BLaER1 (cell line): ENCODE results near the gene ATL2.
A peak's percentile ranks its signal among the peaks of the same experiment; 100 is the strongest.
"Not testable (repeated sequence)": the region's sequence is repeated elsewhere in the genome, so short reads cannot be mapped to it uniquely, and the experiment has no call there.

ENCODE experiments used
- H3K27ac ChIP-seq: shearing (Covaris generic); formaldehyde crosslinking; 2 replicates; pipeline ENCODE4 v1.8.1; 2022
- H3K27me3 ChIP-seq: shearing (Covaris generic); formaldehyde crosslinking; 2 replicates; pipeline ENCODE4 v1.8.1; 2022
- H3K36me3 ChIP-seq: shearing (Covaris generic); formaldehyde crosslinking; 2 replicates; pipeline ENCODE4 v1.8.1; 2022
- H3K4me1 ChIP-seq: shearing (Covaris generic); formaldehyde crosslinking; 2 replicates; pipeline ENCODE4 v1.8.1; 2022
- H3K4me2 ChIP-seq: shearing (Covaris generic); formaldehyde crosslinking; 2 replicates; pipeline ENCODE4 v1.8.1; 2022
- H3K4me3 ChIP-seq: shearing (Covaris generic); formaldehyde crosslinking; 2 replicates; pipeline ENCODE4 v1.8.1; 2022
- H3K9ac ChIP-seq: shearing (Covaris generic); formaldehyde crosslinking; 2 replicates; pipeline ENCODE4 v1.8.1; 2022
- H3K9me3 ChIP-seq: shearing (Covaris generic); formaldehyde crosslinking; 2 replicates; pipeline ENCODE4 v1.8.1; 2022
- H4K20me1 ChIP-seq: shearing (Covaris generic); formaldehyde crosslinking; 2 replicates; pipeline ENCODE4 v1.8.1; 2022
- Cebpa-rat ChIP-seq: shearing (Covaris generic); IDR thresholded peaks from 2 replicates; pipeline ENCODE4 v1.8.1; 2022

ATL2 gene

GRCh38 chr2:38377050-38377828, at the start of gene ATL2:
ATL2 (minus strand) TSS chr2:38377273; CDS start chr2:38377260, 13 bp downstream.
- H3K36me3 ChIP-seq, result no peaks in the 10 kb centered on the region
- H3K27ac ChIP-seq, result peak within 1 kb of the TSS; percentile 98
- peak within 1 kb of the TSS; percentile 85 for H3K4me2 ChIP-seq
- H3K9ac ChIP-seq, result peak within 1 kb of the TSS; percentile 98
- peak within 1 kb of the TSS; percentile 94 for H3K4me3 ChIP-seq
- peaks cover 55% of the 10 kb centered on the region for H3K4me1 ChIP-seq
- TF ChIP-seq Cebpa-rat, result no peak
- H4K20me1 ChIP-seq, result peaks cover 47% of the 10 kb centered on the region
- no peaks in the 10 kb centered on the region for H3K27me3 ChIP-seq
- no peaks in the 10 kb centered on the region for H3K9me3 ChIP-seq

GRCh38 chr2:38423763-38424162, 46.7 kb upstream of the ATL2 start:
- Histone ChIP-seq H3K9me3 (no peaks in the 10 kb centered on the region), H3K4me3 (no peak overlapping the region), H3K9ac (no peak overlapping the region), H4K20me1 (no peaks in the 10 kb centered on the region), H3K4me2 (no peak overlapping the region), H3K36me3 (no peaks in the 10 kb centered on the region), H3K4me1 (no peaks in the 10 kb centered on the region), H3K27ac (no peak overlapping the region), H3K27me3 (no peaks in the 10 kb centered on the region)
- TF ChIP-seq Cebpa-rat, result no peak

GRCh38 chr2:38421274-38422056, 44.4 kb upstream of the ATL2 start:
- no peaks in the 10 kb centered on the region for H3K4me1 ChIP-seq
- H3K4me3 ChIP-seq, result no peak overlapping the region
- no peaks in the 10 kb centered on the region for H3K9me3 ChIP-seq
- H3K4me2 ChIP-seq, result no peak overlapping the region
- no peak for TF ChIP-seq Cebpa-rat
- H3K9ac ChIP-seq, result no peak overlapping the region
- no peaks in the 10 kb centered on the region for H3K36me3 ChIP-seq
- no peak overlapping the region for H3K27ac ChIP-seq
- H4K20me1 ChIP-seq, result no peaks in the 10 kb centered on the region
- no peaks in the 10 kb centered on the region for H3K27me3 ChIP-seq

DNA sequence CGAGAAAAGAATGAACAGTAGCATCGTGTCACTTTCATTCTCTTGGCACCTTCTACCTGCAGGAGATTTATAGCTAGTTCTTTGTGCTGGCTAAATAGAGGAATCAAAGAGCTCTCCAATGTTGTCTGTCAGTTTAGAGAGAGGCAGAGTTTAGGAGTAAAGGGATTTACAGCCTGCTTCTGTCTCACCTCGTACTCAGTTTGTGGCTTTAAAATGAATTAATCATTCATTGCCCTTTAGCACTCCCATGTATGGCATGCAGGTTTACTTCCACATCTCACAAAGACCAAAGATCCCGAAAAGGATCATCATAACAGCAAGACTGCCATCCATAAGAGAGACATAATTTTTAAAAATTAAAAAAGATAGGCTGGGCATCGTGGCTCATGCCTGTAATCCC, 42.4 kb upstream of the ATL2 start:
- Histone ChIP-seq H3K36me3 (no peaks in the 10 kb centered on the region), H4K20me1 (no peaks in the 10 kb centered on the region), H3K4me1 (no peaks in the 10 kb centered on the region), H3K4me3 (no peak overlapping the region), H3K4me2 (no peak overlapping the region), H3K27me3 (no peaks in the 10 kb centered on the region), H3K9ac (no peak overlapping the region), H3K9me3 (no peaks in the 10 kb centered on the region), H3K27ac (no peak overlapping the region)
- no peak for TF ChIP-seq Cebpa-rat

DNA sequence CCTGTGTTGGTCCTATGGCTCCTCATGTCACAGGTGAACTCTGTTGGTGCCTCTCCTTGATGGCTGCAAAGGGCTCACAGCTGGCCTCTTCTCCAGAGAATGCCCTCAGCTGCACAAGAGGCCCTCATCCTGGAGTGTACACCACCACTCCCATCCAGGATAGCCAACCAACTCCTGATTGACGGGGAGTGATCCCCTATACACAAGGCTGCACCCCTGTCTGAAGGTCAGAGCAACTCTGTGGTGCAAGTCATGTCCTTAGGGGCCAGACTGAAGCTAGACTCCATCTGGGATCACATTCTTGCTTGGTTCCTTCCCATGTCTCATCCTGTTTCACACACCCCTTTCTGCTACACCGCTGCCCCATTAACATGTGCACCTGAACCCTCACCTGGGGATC, 41.7 kb upstream of the ATL2 start:
- no peaks in the 10 kb centered on the region for H3K27me3 ChIP-seq
- H4K20me1 ChIP-seq, result no peaks in the 10 kb centered on the region
- no peak overlapping the region for H3K27ac ChIP-seq
- no peak overlapping the region for H3K4me3 ChIP-seq
- TF ChIP-seq Cebpa-rat, result no peak
- no peaks in the 10 kb centered on the region for H3K9me3 ChIP-seq
- no peak overlapping the region for H3K9ac ChIP-seq
- H3K4me2 ChIP-seq, result no peak overlapping the region
- H3K36me3 ChIP-seq, result no peaks in the 10 kb centered on the region
- H3K4me1 ChIP-seq, result no peaks in the 10 kb centered on the region

- no peaks in the 10 kb centered on the region for H3K27me3 ChIP-seq
- no peak overlapping the region for H3K9ac ChIP-seq
- no peak overlapping the region for H3K4me2 ChIP-seq
- H4K20me1 ChIP-seq, result no peaks in the 10 kb centered on the region
- H3K4me3 ChIP-seq, result no peak overlapping the region
- no peak for TF ChIP-seq Cebpa-rat
- peaks cover 2% of the 10 kb centered on the region for H3K9me3 ChIP-seq
- no peaks in the 10 kb centered on the region for H3K36me3 ChIP-seq
- H3K27ac ChIP-seq, result no peak overlapping the region
- no peaks in the 10 kb centered on the region for H3K4me1 ChIP-seq
These were observed 40.9 kb upstream of the ATL2 start for GRCh38 chr2:38417745-38418689.

GRCh38 chr2:38416296-38417036, 39.4 kb upstream of the ATL2 start:
- H3K4me3 ChIP-seq, result no peak overlapping the region

GRCh38 chr2:38415728-38416291, 38.7 kb upstream of the ATL2 start:
- no peak for TF ChIP-seq Cebpa-rat
- no peaks in the 10 kb centered on the region for H3K4me1 ChIP-seq

More at GRCh38 chr2:38416296-38417036, 39.4 kb upstream of the ATL2 start:
- TF ChIP-seq Cebpa-rat, result no peak
- Histone ChIP-seq H3K9ac (no peak overlapping the region), H3K4me2 (no peak overlapping the region), H3K4me1 (no peaks in the 10 kb centered on the region), H3K36me3 (no peaks in the 10 kb centered on the region), H3K27me3 (no peaks in the 10 kb centered on the region), H3K9me3 (peaks cover 18% of the 10 kb centered on the region), H3K27ac (no peak overlapping the region), H4K20me1 (no peaks in the 10 kb centered on the region)

GRCh38 chr2:38415023-38415422, 38.0 kb upstream of the ATL2 start:
- Histone ChIP-seq H3K27ac (no peak overlapping the region), H3K9me3 (peaks cover 20% of the 10 kb centered on the region), H3K4me1 (peaks cover 3% of the 10 kb centered on the region), H4K20me1 (no peaks in the 10 kb centered on the region), H3K4me2 (no peak overlapping the region), H3K36me3 (no peaks in the 10 kb centered on the region), H3K4me3 (no peak overlapping the region), H3K9ac (no peak overlapping the region), H3K27me3 (no peaks in the 10 kb centered on the region)
- TF ChIP-seq Cebpa-rat, result no peak

More at GRCh38 chr2:38415728-38416291, 38.7 kb upstream of the ATL2 start:
- Histone ChIP-seq H3K9ac (no peak overlapping the region), H3K4me2 (no peak overlapping the region), H3K27ac (no peak overlapping the region), H4K20me1 (no peaks in the 10 kb centered on the region), H3K9me3 (peaks cover 20% of the 10 kb centered on the region), H3K4me3 (no peak overlapping the region), H3K36me3 (no peaks in the 10 kb centered on the region), H3K27me3 (no peaks in the 10 kb centered on the region)

- not testable (repeated sequence) for H3K27me3 ChIP-seq, H3K4me3 ChIP-seq, H4K20me1 ChIP-seq, H3K4me1 ChIP-seq, H3K4me2 ChIP-seq, H3K36me3 ChIP-seq, H3K9ac ChIP-seq, H3K27ac ChIP-seq
- peaks cover 20% of the 10 kb centered on the region for H3K9me3 ChIP-seq
These were observed 35.3 kb upstream of the ATL2 start for GRCh38 chr2:38412235-38412871.
